GM21526 (cell line): ENCODE data around the gene ZNF628.

ENCODE experiments used
- ATAC-seq: cut with Tn5 transposase; IDR thresholded peaks from one replicate; pipeline ENCODE4 v1.9.1; 2021; ENCODE audit warnings: moderate library complexity; ENCODE audit not compliant: unreplicated experiment, low FRiP score

The ZNF628 gene

GRCh38 chr19:55483706-55484592, 7.5 kb downstream of the ZNF628 start:
- ATAC-seq = no peak

- peak; percentile 50 for ATAC-seq
Measured at GRCh38 chr19:55484593-55485438, 8.4 kb downstream of the ZNF628 start, which contains the start of gene NAT14. Gene NAT14 (plus strand): TSS chr19:55485188. CDS start chr19:55485709, 521 bp downstream.

GRCh38 chr19:55485439-55486011, 9.1 kb downstream of the ZNF628 start:
- no peak for ATAC-seq

DNA sequence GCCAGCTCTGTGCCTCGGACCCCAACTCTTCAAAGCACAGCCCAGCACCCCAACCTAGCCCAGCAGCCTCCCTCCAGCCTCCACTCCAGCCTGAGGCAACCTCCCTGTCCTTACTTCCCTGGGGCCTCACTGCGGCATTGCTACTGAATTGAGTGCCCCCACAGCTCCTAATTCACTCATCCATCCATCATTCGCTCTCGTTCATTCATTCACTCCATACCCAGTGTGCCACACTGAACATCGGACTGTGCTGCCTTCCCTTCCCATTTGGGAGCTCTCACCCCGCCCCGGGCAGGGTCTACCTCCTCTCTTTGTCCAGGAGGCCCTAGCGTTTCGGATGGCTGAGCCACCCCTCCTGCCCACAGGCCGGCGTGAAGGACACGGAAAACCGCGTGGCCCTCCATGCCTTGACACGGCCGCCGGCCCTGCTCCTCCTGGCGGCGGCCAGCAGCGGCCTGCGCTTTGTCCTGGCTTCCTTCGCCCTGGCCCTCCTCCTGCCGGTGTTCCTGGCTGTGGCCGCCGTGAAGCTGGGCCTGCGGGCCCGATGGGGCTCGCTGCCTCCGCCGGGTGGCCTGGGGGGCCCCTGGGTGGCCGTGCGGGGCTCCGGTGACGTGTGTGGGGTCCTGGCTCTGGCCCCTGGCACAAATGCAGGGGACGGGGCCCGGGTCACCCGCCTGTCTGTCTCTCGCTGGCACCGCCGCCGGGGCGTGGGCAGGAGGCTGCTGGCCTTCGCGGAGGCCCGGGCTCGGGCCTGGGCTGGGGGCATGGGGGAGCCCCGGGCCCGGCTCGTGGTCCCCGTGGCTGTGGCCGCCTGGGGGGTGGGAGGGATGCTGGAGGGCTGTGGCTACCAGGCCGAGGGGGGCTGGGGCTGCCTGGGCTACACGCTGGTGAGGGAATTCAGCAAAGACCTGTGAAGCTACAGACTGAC, 9.9 kb downstream of the ZNF628 start:
- ATAC-seq = no peak

GRCh38 chr19:55486971-55487923, 10.8 kb downstream of the ZNF628 start:
- no peak for ATAC-seq

- ATAC-seq = no peak
Measured at GRCh38 chr19:55487924-55488687, 11.7 kb downstream of the ZNF628 start, which contains the start of gene SSC5D. Gene SSC5D (plus strand): TSS chr19:55488436. CDS start chr19:55488590, 154 bp downstream.

- no peak for ATAC-seq
Measured at GRCh38 chr19:55488986-55489710, 12.7 kb downstream of the ZNF628 start.

GRCh38 chr19:55489711-55490477, 13.5 kb downstream of the ZNF628 start:
- ATAC-seq = no peak

DNA sequence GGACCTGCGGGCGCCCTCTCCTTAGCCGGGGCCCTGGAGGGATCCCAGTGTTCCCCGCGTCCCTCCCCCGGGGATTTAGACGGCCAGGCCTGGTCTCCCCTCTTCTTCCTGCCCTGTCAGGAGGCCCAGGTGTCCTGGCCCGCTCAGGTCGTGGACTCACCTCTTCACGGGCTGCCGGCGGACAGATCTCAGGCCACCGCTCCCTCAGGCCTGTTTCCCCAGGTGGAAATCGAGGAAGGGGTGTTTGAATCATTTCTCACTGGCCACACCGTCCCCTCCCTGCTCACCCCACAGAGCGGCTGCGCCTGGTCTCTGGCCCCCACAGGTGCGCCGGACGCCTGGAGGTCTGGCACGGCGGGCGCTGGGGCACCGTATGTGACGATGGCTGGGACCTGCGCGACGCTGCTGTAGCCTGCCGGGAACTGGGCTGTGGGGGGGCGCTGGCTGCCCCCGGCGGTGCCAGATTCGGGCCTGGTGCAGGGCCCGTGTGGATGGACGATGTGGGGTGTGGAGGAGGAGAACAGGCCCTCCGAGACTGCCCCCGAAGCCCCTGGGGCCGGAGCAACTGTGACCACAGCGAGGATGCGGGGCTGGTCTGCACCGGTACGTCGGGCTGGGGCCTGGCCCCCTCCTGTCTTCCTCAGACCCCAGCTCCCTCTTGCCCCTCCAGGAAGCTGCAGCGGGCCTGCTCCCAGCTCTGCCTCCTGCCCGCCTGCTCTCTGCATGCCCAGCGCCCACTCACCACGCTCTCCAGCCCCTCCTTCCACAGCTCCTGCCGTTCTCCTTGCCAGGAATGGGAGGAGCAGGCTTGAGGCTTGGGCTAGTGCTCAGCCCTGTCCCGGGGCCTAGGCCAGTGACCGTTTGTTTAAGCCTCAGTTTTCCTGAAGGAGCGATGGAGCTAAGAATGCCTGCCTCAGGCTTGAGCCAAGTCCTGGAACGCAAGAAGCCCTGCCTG, 14.3 kb downstream of the ZNF628 start:
- no peak for ATAC-seq

DNA sequence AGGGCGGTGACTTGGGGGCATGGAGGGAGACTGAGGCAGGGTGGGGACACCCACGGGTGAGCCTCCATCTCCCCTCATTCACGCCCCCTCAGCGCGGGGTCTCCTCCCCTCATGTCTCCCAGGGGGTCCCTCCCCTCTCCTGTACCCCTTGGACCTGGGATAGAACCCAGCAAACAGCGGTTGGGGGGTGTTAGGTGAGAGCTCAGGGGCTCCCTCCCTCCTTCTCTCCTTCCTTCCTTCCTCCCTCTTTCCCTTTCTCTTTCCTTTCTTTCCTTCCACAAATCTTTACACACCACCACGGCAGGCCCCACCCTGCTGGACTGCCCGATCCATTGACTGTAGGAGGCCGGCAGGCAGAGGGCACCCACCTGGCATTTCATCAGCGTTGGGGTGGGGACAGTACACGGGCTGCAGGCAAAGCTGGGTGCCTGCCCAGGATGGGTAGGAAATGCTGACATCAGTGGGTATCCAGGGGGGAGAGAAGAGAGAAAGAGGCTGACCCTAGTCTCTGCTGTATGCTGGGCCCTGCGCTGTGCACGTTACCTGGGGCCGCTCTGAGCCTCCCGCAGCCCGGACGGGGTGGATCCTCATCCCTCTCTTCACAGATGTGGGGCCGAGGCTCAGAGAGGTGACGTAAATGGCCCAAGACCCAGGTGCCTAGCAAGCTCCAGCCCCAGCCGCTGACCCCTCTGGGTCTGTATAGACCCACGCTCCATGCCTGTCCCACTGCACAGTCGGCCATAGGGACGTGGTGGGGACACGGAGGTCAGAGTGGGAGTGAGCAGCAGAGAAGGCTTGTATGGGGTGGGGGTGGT, 15.3 kb downstream of the ZNF628 start:
- ATAC-seq = no peak

DNA sequence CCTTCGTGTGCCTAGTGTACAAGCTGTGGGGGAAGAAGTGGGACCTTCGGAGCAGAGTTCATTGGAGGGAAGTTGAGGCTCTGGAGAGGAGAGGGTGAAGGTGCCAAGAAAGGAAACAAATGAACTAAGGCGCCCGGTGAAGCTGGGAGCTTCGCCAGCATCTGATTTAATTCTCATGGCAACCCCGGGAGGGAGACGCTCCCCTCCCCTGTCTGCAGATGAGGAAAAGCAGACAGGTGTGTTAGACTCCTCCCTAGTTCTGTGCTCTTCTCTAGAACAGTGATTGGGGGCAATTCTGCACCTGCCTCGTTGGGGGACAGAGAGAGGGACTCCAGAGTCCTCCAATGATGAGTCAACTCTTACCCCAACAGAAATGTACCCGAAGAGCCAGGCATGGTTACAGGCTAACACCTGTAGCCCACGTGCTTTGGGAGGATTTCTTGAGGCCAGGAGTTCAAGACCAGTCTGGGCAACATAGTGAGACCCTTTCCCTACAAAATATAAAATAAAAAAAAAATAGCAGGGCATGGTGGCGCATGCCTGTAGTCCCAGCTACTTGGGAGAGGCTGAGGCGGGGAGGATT, 16.0 kb downstream of the ZNF628 start:
- ATAC-seq = no peak

DNA sequence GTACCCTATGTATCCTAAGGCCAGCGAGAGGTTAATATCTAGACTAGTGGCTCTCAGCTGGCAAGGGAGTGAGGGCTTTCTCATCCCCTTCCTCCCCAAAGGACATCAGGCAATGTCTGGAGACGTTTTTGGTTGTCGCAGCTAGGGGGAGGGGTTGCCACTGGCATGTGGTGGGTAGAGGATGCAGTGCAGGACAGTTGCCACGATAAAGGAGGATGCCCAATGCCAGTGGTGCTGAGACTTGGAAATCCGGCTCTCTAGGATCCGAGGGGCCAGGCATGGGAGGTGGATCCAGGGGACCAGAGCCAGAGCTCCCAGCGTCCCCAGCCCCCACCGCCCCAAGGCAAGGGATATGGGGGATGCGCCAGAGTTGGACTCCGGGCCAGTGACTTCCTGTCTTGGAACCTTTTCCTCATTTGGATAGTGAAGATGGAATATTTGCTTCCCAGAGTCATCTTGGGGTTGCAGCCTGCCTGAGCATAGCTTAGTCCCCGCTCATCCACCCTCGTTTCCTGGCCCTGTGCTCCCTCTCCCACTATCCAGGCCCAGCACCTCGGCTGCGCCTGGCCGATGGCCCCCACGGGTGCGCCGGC, 16.7 kb downstream of the ZNF628 start:
- no peak for ATAC-seq

DNA sequence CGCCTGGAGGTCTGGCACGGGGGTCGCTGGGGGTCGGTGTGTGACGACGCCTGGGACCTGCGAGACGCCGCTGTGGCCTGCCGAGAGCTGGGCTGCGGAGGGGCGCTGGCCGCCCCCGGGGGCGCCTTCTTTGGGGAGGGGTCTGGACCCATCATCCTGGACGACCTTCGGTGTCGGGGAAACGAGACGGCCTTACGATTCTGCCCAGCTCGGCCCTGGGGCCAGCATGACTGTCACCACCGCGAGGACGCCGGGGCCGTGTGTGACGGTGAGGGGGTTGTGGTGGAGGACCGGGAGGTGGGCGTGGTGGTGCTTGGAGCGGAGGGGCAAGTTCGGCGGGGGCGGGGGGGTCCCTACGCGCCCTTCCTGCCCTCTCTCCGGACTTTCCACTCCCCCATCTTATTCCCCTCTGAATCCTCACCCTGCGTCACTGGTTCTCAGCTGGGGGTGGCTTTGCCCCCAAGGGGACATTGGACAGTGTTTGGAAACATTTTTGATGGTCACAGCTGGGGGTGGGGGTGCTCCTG, 17.3 kb downstream of the ZNF628 start:
- ATAC-seq = no peak
